Prostate gland (tissue), 2 donors: ENCODE results near the gene C3orf70. TPM values are rescaled to one million over a fixed set of nuclear protein-coding genes. Genes with fewer than 3 reads are reported as not detected.
"Not testable (repeated sequence)": the region's sequence is repeated elsewhere in the genome, so short reads cannot be mapped to it uniquely, and the experiment has no call there.

Experiments
- DNase-seq: peaks from one replicate; pipeline ENCODE4 v3.0.0-alpha.2; 2019; ENCODE audit warnings: low spot score
- H3K27ac ChIP-seq, 2 donors: fragments of 200-600 bp; sonication (generic); 2 replicates each; pipeline ENCODE4 v1.5.1; 2017 to 2019
- H3K27me3 ChIP-seq: fragments of 200-600 bp; sonication (generic); replicated peaks from 2 replicates; pipeline ENCODE4 v1.5.1; 2019; ENCODE audit not compliant: insufficient read depth
- H3K36me3 ChIP-seq, 2 donors: fragments of 200-600 bp; sonication (generic); 1 replicate in 1 of 2; 2 replicates in 1 of 2; pipeline versions ENCODE4 v1.5.1 to v1.8.1; 2017 to 2019
- H3K4me1 ChIP-seq: fragments of 200-600 bp; sonication (generic); replicated peaks from 2 replicates; pipeline ENCODE4 v1.5.1; 2019
- H3K4me3 ChIP-seq, 2 donors: fragments of 200-600 bp; sonication (generic); 2 replicates each; pipeline ENCODE4 v1.5.1; 2017 to 2019
- H3K9me3 ChIP-seq: fragments of 200-600 bp; sonication (generic); 2 replicates; pipeline ENCODE4 v1.5.1; 2017
- POLR2A ChIP-seq: fragments of 450-650 bp; IDR thresholded peaks from one replicate; pipeline ENCODE4 v1.6.1; 2016; ENCODE audit warnings: antibody characterized with exemption, mild to moderate bottlenecking
- POLR2AphosphoS5 ChIP-seq: sonication (generic); formaldehyde crosslinking; IDR thresholded peaks from one replicate; pipeline ENCODE4 v1.6.1; 2017; ENCODE audit warnings: antibody characterized with exemption
- WGBS: methylation state at CpG from one replicate; pipeline ENCODE4 v1.1.5; 2018; 5-methylcytosine and 5-hydroxymethylcytosine counted together
- intact Hi-C: fragments of 100-400 bp; cut with DNase I; formaldehyde crosslinking; loops from one replicate; pipeline ENCODE4 v1.14.2; 2022
- total RNA-seq, 2 donors: library from RNA; depleted of rRNA; stranded (reverse); fragments of >200 nt; gene quantifications; one replicate each; pipeline ENCODE4 v1.1.0, GENCODE V29; 2016
- TF ChIP-seq, protein P1 (sequence below), 4 experiments: fragments of 200-600 bp in 2 of 4; fragments of 450-650 bp in 2 of 4; sonication (generic) in 2 of 4; IDR thresholded peaks; 1 replicate in 3 of 4; 2 replicates in 1 of 4; pipeline ENCODE4 v1.5.1; 2016 to 2019; ENCODE audit warnings: antibody characterized with exemption in 4 of 4, mild to moderate bottlenecking in 2 of 4, moderate library complexity in 2 of 4

The C3orf70 gene
- total RNA-seq, 2 donors from 2014 or later, result 5.7 to 21.2 TPM

- no peaks in the 10 kb centered on the region for H3K36me3 ChIP-seq
- H3K27me3 ChIP-seq, result no peaks in the 10 kb centered on the region
- TF ChIP-seq POLR2A, result no peak
- no peak for TF ChIP-seq POLR2AphosphoS5
- TF ChIP-seq, protein P1, sequence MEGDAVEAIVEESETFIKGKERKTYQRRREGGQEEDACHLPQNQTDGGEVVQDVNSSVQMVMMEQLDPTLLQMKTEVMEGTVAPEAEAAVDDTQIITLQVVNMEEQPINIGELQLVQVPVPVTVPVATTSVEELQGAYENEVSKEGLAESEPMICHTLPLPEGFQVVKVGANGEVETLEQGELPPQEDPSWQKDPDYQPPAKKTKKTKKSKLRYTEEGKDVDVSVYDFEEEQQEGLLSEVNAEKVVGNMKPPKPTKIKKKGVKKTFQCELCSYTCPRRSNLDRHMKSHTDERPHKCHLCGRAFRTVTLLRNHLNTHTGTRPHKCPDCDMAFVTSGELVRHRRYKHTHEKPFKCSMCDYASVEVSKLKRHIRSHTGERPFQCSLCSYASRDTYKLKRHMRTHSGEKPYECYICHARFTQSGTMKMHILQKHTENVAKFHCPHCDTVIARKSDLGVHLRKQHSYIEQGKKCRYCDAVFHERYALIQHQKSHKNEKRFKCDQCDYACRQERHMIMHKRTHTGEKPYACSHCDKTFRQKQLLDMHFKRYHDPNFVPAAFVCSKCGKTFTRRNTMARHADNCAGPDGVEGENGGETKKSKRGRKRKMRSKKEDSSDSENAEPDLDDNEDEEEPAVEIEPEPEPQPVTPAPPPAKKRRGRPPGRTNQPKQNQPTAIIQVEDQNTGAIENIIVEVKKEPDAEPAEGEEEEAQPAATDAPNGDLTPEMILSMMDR (IDR thresholded peaks at IDR 0.05), result no peak
- 85% methylated on average over 3 of the region's 3 CpGs for WGBS
- H3K4me3 ChIP-seq, result no peak overlapping the region
- intact Hi-C loops, result no loop called here
- DNase-seq, result no peak
- H3K9me3 ChIP-seq, result no peaks in the 10 kb centered on the region
- no peak overlapping the region for H3K27ac ChIP-seq
- H3K4me1 ChIP-seq, result no peaks in the 10 kb centered on the region
Measured at GRCh38 chr3:185120126-185120525, 32.7 kb downstream of the C3orf70 start.

DNA sequence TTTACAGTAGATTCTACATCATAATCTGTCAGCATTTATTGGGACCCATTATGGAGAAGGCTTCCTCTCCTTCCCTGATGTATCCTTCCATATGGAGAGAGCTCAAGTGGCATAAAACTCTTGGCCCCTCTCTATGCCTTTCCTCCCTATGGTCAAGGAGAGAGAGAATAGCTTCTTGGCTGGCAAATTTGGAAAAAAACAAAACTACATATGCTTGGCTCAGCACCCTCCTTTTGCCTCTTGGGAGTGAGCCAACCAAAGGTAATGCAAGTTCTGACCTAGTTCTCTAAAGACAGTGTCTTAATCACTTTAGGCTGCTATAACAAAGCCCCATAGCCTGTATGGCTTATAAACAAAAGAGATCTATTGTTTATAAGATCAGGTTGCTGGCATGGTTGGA, 37.5 kb downstream of the C3orf70 start:
- H3K36me3 ChIP-seq, result no peaks in the 10 kb centered on the region
- no peaks in the 10 kb centered on the region for H3K4me1 ChIP-seq
- intact Hi-C loops, result no loop called here
- no peak overlapping the region for H3K4me3 ChIP-seq
- no peaks in the 10 kb centered on the region for H3K9me3 ChIP-seq
- no peak for DNase-seq
- H3K27me3 ChIP-seq, result no peaks in the 10 kb centered on the region
- TF ChIP-seq POLR2AphosphoS5 (no peak), POLR2A (no peak)
- TF ChIP-seq, protein P1 (IDR thresholded peaks at IDR 0.05), result no peak
- H3K27ac ChIP-seq, result no peak overlapping the region

DNA sequence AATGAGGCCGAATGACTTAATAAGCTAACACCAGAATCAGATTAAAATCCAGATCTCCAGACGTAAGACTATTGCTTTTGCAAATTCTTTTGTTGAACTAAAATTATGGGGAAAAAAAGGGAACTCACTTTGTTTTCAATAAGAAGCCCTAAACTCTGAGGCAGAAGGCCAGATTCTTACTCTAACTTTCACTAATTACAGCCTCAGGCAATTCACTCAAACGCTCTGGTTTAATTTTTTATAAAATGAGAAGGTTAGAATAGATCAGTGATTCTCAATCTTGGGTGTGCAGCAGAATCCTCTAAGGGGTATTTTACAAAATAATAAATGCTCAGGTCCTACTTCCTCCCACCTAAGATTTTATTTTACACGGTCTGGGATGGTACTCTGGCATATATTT, 38.1 kb downstream of the C3orf70 start:
- DNase-seq, result no peak
- no peaks in the 10 kb centered on the region for H3K4me1 ChIP-seq
- no peaks in the 10 kb centered on the region for H3K27me3 ChIP-seq
- H3K4me3 ChIP-seq, result no peak overlapping the region
- no peak for TF ChIP-seq POLR2A
- TF ChIP-seq, protein P1 (IDR thresholded peaks at IDR 0.05), result no peak
- TF ChIP-seq POLR2AphosphoS5, result no peak
- H3K27ac ChIP-seq, result no peak overlapping the region
- intact Hi-C loops, result no loop called here
- H3K36me3 ChIP-seq, result no peaks in the 10 kb centered on the region
- no peaks in the 10 kb centered on the region for H3K9me3 ChIP-seq
- WGBS, result 45% methylated on average over 4 of the region's 4 CpGs

DNA sequence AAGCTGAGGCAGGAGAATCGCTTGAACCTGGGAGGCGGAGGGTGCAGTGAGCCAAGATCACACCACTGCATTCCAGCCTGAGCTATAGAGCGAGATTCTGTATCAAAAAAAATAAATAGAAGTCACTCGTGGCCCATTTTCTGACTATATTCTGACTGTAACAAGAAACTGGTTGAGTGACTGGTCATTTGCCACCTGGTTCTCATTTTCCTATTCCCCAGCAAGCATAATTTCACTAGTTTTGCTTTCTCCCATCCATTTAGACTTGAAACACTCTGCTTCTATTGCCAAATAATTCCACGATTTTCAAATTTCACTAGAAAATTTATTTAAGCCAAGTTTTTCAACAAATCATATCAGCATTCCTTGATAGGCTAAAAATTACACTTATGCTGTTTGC, 40.7 kb downstream of the C3orf70 start:
- WGBS, result 90% methylated on average over 5 of the region's 5 CpGs
- Histone ChIP-seq H3K4me1 (no peaks in the 10 kb centered on the region), H3K27ac (no peak overlapping the region), H3K9me3 (no peaks in the 10 kb centered on the region), H3K27me3 (no peaks in the 10 kb centered on the region), H3K4me3 (no peak overlapping the region), H3K36me3 (no peaks in the 10 kb centered on the region)
- DNase-seq, result no peak
- intact Hi-C loops, result no loop called here
- no peak for TF ChIP-seq POLR2A
- TF ChIP-seq, protein P1 (IDR thresholded peaks at IDR 0.05), result no peak
- no peak for TF ChIP-seq POLR2AphosphoS5

DNA sequence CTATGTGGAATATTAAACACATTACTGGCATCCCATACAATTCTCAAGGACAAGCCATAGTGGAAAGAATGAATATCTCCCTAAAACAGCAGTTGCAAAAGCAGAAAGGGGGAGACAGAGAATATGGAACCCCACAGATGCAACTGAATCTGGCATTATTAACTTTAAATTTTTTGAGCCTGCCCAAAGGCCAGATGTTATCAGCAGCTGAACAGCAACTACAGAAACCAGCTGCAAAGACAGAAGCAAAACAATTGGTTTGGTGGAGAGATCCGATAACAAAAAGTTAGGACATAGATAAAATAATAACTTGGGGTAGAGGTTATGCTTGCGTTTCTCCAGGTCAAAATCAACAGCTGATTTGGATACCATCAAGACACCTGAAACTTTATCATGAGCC, 43.8 kb downstream of the C3orf70 start:
- intact Hi-C loops, result not testable (repeated sequence)
- 82% methylated on average over 2 of the region's 2 CpGs for WGBS

DNA sequence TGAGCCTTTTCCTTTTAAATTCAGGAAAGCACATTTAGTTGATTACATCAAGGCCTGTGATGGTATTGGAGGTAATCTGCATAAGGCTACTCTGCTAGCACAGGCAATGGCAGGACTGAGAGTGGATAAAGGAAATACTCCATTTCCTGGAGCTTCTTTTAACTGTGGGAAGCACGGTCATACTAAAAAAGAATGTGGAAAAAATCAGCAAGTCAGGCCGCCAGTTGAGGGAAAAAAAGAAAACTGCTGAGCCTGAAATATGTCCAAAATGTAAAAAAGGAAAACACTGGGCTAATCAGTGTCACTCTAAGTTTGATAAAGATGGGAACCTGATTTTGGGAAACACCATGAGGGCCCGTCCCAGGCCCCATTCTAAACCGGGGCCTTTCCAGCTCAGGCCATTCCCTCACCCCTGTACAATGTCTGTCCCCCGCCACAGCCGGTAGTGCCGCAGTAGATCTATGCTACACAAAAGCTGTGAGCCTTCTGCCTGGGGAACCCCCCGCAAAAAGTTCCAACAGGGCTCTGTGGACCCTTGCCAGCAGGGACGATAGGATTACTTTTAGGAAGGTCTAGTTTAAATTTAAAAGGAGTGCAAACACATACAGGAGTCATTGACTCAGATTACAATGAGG, 46.5 kb downstream of the C3orf70 start:
- H3K9me3 ChIP-seq, DNase-seq, H3K27me3 ChIP-seq, H3K27ac ChIP-seq, H3K4me1 ChIP-seq, intact Hi-C loops, H3K36me3 ChIP-seq, H3K4me3 ChIP-seq: not testable (repeated sequence)
- 54% methylated on average over 9 of the region's 9 CpGs for WGBS

More for the DNA sequence above, 43.8 kb downstream of the C3orf70 start:
- not testable (repeated sequence) for H3K4me1 ChIP-seq, H3K27ac ChIP-seq, H3K27me3 ChIP-seq, H3K9me3 ChIP-seq, H3K4me3 ChIP-seq, H3K36me3 ChIP-seq, DNase-seq
